OCI-LY1 (cell line): ENCODE measurements around the gene ACVR1.
"Not testable (repeated sequence)": the region's sequence is repeated elsewhere in the genome, so short reads cannot be mapped to it uniquely, and the experiment has no call there.

Experiments
- H2AFZ ChIP-seq: fragments of 200-600 bp; sonication (generic), shearing (Covaris generic); 2 replicates; pipeline ENCODE4 v1.6.0; 2014; ENCODE audit warnings: antibody characterized with exemption, mild to moderate bottlenecking, low read length
- H3F3A ChIP-seq: fragments of 200-600 bp; sonication (generic), shearing (Covaris generic); 2 replicates; pipeline ENCODE4 v1.6.0; 2014; ENCODE audit warnings: mild to moderate bottlenecking, antibody characterized with exemption, low read length, moderate library complexity; ENCODE audit not compliant: insufficient read depth
- H3K27ac ChIP-seq: fragments of 200-600 bp; sonication (generic); 2 replicates; pipeline ENCODE4 v1.5.1; 2014; ENCODE audit warnings: low read length, mixed run types, mild to moderate bottlenecking, low read depth; ENCODE audit not compliant: poor library complexity, severe bottlenecking
- H3K27me3 ChIP-seq: fragments of 200-600 bp; sonication (generic); 2 replicates; pipeline ENCODE4 v1.6.0; 2014; ENCODE audit warnings: antibody characterized with exemption, mild to moderate bottlenecking, low read length, moderate library complexity; ENCODE audit not compliant: insufficient read depth
- H3K36me3 ChIP-seq: fragments of 200-600 bp; sonication (generic); 2 replicates; pipeline ENCODE4 v1.6.1; 2014; ENCODE audit warnings: mild to moderate bottlenecking, antibody characterized with exemption, low read length, moderate library complexity, mixed read lengths; ENCODE audit not compliant: insufficient read depth
- H3K4me1 ChIP-seq: fragments of 200-600 bp; sonication (generic); 2 replicates; pipeline ENCODE4 v1.5.1; 2014; ENCODE audit warnings: mild to moderate bottlenecking, low read length, moderate library complexity; ENCODE audit not compliant: insufficient read depth, severe bottlenecking
- H3K4me2 ChIP-seq: fragments of 200-600 bp; sonication (generic), shearing (Covaris generic); 2 replicates; pipeline ENCODE4 v1.6.1; 2014; ENCODE audit warnings: low read length
- H3K4me3 ChIP-seq: fragments of 200-600 bp; sonication (generic); 2 replicates; pipeline ENCODE4 v1.5.1; 2014; ENCODE audit warnings: low read length, low read depth, mild to moderate bottlenecking, mixed read lengths; ENCODE audit not compliant: poor library complexity, severe bottlenecking
- H3K79me2 ChIP-seq: fragments of 200-600 bp; shearing (Covaris generic); 2 replicates; pipeline ENCODE4 v1.6.1; 2016; ENCODE audit warnings: mixed run types, low read length, mixed read lengths; ENCODE audit not compliant: insufficient read depth
- H3K9ac ChIP-seq: fragments of 200-600 bp; sonication (generic), shearing (Covaris generic); 2 replicates; pipeline ENCODE4 v1.6.1; 2014; ENCODE audit warnings: mild to moderate bottlenecking, low read length, mixed read lengths
- H3K9me2 ChIP-seq: fragments of 200-600 bp; sonication (generic), shearing (Covaris generic); 2 replicates; pipeline ENCODE4 v1.6.1; 2014; ENCODE audit warnings: low read depth, mild to moderate bottlenecking, low read length, mixed read lengths
- H3K9me3 ChIP-seq: fragments of 200-600 bp; shearing (Covaris generic); 2 replicates; pipeline ENCODE4 v1.6.1; 2014; ENCODE audit warnings: low read length, mixed read lengths
- H4K20me1 ChIP-seq: fragments of 200-600 bp; sonication (generic), shearing (Covaris generic); 2 replicates; pipeline ENCODE4 v1.6.0; 2016; ENCODE audit warnings: mild to moderate bottlenecking, low read length; ENCODE audit not compliant: insufficient read depth
- CTCF ChIP-seq: fragments of 200-600 bp; sonication (generic), shearing (Covaris generic); IDR thresholded peaks from 2 replicates; pipeline ENCODE4 v1.5.1; 2017; ENCODE audit warnings: mild to moderate bottlenecking, antibody characterized with exemption, low read length, moderate library complexity, mixed read lengths
- EZH2 ChIP-seq: fragments of 200-600 bp; sonication (generic), shearing (Covaris generic); IDR thresholded peaks from 2 replicates; pipeline ENCODE4 v1.8.0; 2017; ENCODE audit warnings: borderline replicate concordance, mixed run types, mild to moderate bottlenecking, antibody characterized with exemption, low read length, moderate library complexity, mixed read lengths

The ACVR1 gene

GRCh38 chr2:157759855-157760254 lies 116.3 kb downstream of the ACVR1 start:
- Histone ChIP-seq H3K79me2 (no peaks in the 10 kb centered on the region), H3K27ac (no peak overlapping the region), H2AFZ (no peak overlapping the region), H3K4me2 (no peak overlapping the region), H3F3A (no peaks in the 10 kb centered on the region), H3K4me1 (no peaks in the 10 kb centered on the region), H3K27me3 (no peaks in the 10 kb centered on the region), H3K9ac (no peak overlapping the region), H3K9me3 (no peaks in the 10 kb centered on the region), H3K36me3 (no peaks in the 10 kb centered on the region), H4K20me1 (no peaks in the 10 kb centered on the region), H3K4me3 (no peak overlapping the region), H3K9me2 (no peaks in the 10 kb centered on the region)
- no peak for TF ChIP-seq CTCF
- no peak for TF ChIP-seq EZH2

GRCh38 chr2:157758586-157758985 lies 117.5 kb downstream of the ACVR1 start:
- H2AFZ ChIP-seq: no peak overlapping the region
- no peaks in the 10 kb centered on the region for H3F3A ChIP-seq
- no peak overlapping the region for H3K27ac ChIP-seq
- no peaks in the 10 kb centered on the region for H3K27me3 ChIP-seq
- H3K9me3 ChIP-seq: no peaks in the 10 kb centered on the region
- no peaks in the 10 kb centered on the region for H3K36me3 ChIP-seq
- no peak overlapping the region for H3K9ac ChIP-seq
- H3K4me1 ChIP-seq: no peaks in the 10 kb centered on the region
- H4K20me1 ChIP-seq: no peaks in the 10 kb centered on the region
- H3K4me3 ChIP-seq: no peak overlapping the region
- no peak for TF ChIP-seq EZH2
- TF ChIP-seq CTCF: no peak
- no peak overlapping the region for H3K4me2 ChIP-seq
- no peaks in the 10 kb centered on the region for H3K79me2 ChIP-seq
- H3K9me2 ChIP-seq: no peaks in the 10 kb centered on the region

GRCh38 chr2:157757500-157757899 lies 118.6 kb downstream of the ACVR1 start:
- Histone ChIP-seq H3K4me3 (no peak overlapping the region), H3K36me3 (no peaks in the 10 kb centered on the region), H3K27ac (no peak overlapping the region), H3K4me1 (no peaks in the 10 kb centered on the region), H2AFZ (no peak overlapping the region), H3K9ac (no peak overlapping the region), H4K20me1 (no peaks in the 10 kb centered on the region), H3K9me3 (no peaks in the 10 kb centered on the region), H3K9me2 (no peaks in the 10 kb centered on the region), H3K79me2 (no peaks in the 10 kb centered on the region), H3K27me3 (no peaks in the 10 kb centered on the region), H3K4me2 (no peak overlapping the region), H3F3A (no peaks in the 10 kb centered on the region)
- no peak for TF ChIP-seq CTCF
- TF ChIP-seq EZH2: no peak

- H3K27me3 ChIP-seq, H3K4me3 ChIP-seq, H3K9me2 ChIP-seq, H3K4me1 ChIP-seq, H3K27ac ChIP-seq, H2AFZ ChIP-seq, H4K20me1 ChIP-seq, H3K79me2 ChIP-seq, H3F3A ChIP-seq, H3K9ac ChIP-seq, H3K4me2 ChIP-seq, H3K9me3 ChIP-seq, H3K36me3 ChIP-seq: not testable (repeated sequence)
These were observed 119.7 kb downstream of the ACVR1 start for GRCh38 chr2:157756447-157756846.
